ENCODE results near the gene PDLIM4. TPM values are rescaled to one million over a fixed set of nuclear protein-coding genes. Genes with fewer than 3 reads are reported as not detected.

PDLIM4 gene
- total RNA-seq, 2 donors from 2014 or later = 1.5 to 11.9 TPM

DNA sequence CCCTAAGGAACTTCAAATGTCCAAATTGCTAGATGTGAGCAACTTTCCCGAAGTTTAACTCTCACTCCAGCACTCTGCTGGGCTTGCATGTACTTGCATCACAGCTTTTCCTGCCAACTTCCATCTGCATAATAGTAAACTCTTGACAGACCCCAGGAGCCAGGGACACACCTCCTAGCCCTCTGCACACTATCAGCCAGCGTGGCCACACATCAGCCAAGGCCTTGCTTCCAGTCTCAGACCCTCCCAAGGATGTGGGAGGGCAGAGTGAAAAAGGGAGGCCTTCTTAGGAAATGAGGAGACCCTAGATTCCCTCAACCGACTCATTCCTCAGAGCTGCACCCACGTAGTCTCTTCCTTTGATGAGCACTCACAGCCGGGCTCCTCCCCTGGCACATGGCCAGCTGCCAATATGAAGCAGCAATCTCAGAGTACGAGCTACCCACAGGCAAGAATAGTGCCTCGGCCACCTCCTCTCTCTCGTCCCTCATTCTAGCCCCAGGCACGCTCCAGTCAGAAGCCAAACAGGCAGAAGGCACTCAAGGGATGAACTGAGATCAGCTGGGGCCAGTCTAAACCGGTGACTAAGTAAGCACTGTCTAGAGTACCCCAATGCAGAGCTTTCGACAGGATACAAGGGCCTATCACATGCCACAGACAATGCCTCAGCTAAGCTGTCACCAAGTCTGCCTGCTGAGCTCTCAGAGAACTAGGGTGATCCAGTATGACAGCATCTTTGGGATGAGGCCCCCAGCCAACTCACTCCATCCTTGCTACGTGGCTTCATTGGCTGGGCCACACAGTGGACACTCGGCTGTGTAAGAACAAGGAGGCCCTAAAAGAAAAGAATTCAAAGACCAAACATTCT, 32.1 kb upstream of the PDLIM4 start:
- ATAC-seq (peak; percentile 38), DNase-seq (peak; percentile 74 to 86)
- intact Hi-C loops (cut with DNase I, micrococcal nuclease) = no loop called here

DNA sequence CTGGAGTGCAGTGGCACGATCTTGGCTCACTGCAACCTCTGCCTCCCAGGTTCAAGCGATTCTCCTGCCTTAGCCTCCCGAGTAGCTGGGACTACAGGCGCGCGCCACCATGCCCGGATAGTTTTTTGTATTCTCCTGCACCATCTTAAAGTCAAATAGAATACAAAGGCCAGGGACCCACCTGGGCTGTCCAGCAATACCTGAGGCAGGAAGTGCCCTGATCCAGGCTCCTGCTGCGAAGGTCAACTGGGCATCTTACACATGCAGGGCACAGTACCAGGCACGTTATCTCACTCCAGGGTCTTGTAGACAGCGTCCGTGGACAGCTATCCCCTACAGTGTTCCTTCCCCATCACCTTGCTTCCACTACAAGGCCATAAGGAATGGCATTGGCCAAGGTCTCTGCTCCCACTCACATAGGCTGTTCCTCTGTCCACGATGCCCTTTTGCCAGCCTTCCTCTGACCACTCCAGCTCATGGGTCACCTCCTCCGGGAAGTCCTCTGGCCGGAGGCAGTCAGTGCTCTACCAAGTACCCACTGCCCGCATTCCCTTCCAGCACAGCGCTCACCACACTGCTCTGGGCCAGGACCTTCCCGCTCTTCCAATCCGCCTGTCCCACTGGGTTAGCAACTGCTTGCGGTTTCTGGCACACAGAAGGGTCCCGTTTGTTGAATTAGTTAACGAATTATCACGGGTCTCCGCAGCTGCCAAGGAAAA, 30.8 kb upstream of the PDLIM4 start:
- DNase-seq (peak; percentile 24 to 35), ATAC-seq (no peak)
- intact Hi-C loops (cut with DNase I, micrococcal nuclease) = no loop called here

DNA sequence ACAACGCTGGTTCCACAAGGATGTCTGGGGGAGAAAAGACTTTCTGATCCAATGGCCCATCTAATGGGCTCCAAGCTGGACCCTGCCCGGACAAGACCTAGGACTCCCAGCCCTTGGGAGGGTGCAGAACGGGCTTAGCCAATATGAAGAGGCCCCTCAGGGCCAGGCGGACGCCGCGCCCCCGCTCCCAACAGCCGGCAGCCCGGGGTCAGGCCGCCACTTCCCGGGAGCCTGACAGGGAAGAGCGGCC, 30.3 kb upstream of the PDLIM4 start:
- intact Hi-C loops (cut with DNase I, micrococcal nuclease) = no loop called here

DNA sequence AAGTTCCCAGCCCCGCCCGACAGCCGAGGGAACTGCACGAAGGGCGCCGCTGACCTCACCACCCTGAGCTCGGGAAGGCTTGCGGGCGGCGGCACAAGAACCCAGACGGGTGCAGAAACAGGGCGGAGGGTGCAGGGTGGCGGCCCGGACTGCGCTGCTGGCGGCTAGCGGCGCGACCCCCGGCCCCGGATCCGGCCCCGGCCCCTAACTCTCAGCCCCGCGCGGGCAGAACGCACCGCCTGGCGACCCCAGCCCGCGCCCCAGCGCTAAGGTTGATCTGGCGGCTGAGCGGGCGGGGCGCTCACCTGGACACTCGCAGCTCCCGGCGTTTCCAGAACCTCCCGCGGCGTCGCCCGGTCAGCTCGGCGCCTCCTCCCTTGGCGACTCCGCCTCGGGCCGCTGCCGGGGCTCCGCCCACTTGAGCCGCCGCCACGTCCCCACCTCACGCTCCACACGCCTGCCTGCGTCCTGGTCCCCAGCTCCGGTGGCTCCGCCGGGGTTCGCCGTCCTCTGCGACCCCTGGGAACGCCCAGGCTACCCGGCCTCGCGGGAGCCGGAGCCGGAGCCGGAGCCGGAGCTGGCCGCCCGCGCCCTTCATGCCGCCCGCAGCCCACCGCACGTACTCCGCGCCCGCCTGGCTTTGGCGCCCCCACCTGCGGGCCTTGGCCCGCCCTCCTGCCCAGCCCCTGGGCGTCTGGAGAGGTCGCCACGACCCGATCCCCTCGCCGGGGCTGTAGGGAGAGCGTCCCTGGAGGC, 29.8 kb upstream of the PDLIM4 start, which contains the start of gene P4HA2:
P4HA2 (minus strand) TSS at position 369 of the 756 bp plus-strand sequence. CDS start 9,227 bp downstream, outside the sequence.
- intact Hi-C loops (cut with DNase I, micrococcal nuclease) = no loop called here
- ATAC-seq (peak; percentile 90), DNase-seq (peak; percentile 88)

More for the DNA sequence above, 30.3 kb upstream of the PDLIM4 start:
- DNase-seq (no peak), ATAC-seq (no peak)

DNA sequence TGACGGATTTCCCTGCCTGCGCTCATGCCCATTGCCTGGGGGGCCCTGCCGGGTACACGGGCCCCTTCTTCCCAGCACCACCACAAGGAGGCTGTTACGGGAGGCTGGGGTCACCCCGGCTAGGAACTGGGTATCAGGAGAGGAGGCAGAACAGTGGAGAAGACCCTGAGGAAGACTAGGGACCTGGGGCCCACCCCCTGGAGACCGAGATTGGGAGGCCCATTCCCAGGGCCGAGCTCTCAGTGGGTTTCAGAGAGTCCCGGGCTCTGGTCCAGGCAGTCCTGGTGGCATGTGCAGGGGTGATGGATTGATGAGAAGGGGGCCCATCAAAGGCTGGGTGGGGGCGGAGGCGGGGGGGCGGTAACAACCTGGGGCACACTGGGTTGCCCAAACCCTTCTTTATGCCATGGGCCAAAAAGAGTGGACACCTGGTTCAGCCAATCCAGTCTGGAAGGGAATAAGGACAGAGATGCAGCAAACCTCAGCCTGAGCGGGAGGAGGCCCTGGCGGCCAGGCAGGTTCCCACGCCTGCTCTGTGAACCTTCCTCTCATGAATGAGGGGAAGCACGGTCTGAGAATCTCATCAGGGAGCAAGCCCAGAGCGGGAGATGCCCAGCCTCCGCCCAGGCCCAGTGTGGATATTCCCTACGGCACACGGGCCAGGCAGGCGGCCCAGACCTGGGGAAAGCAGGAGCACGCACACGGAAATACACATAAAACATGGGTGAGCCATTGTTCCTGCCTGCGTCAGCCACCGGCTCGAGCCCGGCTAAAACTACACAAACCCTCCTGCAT, 29.1 kb upstream of the PDLIM4 start:
- intact Hi-C loops (cut with DNase I, micrococcal nuclease) = no loop called here
- DNase-seq = no peak
- no peak for ATAC-seq

DNA sequence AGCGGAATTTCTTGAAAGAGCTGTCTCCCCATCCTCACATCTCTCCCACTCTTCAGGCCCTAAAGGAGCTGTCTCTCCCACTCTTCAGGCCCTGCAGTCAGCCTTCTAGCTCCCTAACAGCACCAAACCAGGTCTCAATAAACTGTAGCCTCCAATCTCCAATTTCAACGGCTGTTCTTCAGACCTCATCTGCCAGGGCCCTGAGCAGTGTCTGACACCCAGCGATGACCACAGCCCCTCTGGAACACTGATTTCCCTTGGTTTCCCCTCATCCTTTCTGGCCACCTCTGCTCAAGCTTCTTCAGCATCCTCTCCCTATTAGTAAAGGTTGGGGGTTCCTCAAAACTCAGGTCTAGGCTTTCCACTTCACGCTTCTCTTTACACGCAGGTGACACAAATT, 28.3 kb upstream of the PDLIM4 start:
- DNase-seq (no peak), ATAC-seq (no peak)
- intact Hi-C loops (cut with DNase I, micrococcal nuclease) = no loop called here

DNA sequence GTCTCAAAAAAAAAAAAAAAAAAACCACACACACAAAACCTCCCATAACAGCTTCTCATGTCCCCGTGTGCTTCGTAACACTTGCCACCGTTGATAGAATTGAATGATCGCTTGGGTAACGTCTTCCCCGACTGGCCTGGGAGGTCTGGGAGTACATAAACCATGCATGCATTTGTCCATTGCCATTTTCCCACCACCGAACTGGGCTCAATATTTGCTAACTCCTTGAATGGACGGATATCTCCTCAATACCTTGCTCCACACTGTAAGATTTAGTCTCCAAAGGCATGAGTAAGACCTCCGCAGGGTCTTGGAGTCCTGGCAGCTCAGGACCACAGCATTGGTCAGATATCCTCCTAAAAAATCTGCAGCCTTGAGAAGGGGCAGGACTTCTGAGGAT, 26.6 kb upstream of the PDLIM4 start:
- DNase-seq (no peak), ATAC-seq (no peak)
- intact Hi-C loops (cut with DNase I, micrococcal nuclease) = no loop called here

DNA sequence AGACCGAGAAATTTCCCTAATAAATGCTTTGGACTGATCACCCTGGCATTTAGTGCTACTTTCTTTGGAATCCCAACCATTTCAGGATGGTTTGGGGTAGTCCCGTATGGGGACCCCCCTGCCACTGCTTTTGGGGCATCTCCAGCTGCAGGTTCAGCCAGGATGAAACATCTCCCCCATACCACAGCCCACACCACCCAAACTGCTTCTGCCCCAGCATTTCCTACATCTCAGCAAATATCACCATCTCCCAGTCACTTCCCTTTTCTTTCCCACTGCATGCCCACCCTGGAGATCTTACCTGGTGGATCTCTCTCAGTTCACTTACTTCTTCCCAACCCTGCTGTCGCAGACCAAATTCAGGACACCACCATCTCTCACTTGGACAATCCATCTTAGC, 25.0 kb upstream of the PDLIM4 start:
- intact Hi-C loops (cut with DNase I, micrococcal nuclease) = no loop called here
- DNase-seq (no peak), ATAC-seq (no peak)

DNA sequence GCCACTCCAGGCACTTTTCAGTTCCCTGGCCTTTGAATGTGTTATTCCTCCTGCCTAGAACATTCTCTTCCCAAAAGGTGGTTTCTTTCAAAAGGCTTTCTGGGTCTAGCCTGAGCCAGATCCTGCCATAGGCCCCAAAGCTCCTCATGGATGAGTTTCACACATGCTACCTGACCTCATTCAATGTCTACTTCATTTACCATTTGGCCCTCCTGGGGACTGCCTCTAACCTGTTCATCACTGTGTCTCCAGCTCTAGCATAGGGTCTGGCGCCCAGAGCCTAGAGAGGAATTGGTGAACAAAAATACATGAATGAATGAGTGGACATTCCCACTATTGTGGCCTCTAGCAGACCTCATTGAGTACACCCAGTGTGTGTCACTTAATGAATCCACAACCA, 24.4 kb upstream of the PDLIM4 start:
- ATAC-seq (no peak), DNase-seq (no peak)
- intact Hi-C loops (cut with DNase I, micrococcal nuclease) = no loop called here

DNA sequence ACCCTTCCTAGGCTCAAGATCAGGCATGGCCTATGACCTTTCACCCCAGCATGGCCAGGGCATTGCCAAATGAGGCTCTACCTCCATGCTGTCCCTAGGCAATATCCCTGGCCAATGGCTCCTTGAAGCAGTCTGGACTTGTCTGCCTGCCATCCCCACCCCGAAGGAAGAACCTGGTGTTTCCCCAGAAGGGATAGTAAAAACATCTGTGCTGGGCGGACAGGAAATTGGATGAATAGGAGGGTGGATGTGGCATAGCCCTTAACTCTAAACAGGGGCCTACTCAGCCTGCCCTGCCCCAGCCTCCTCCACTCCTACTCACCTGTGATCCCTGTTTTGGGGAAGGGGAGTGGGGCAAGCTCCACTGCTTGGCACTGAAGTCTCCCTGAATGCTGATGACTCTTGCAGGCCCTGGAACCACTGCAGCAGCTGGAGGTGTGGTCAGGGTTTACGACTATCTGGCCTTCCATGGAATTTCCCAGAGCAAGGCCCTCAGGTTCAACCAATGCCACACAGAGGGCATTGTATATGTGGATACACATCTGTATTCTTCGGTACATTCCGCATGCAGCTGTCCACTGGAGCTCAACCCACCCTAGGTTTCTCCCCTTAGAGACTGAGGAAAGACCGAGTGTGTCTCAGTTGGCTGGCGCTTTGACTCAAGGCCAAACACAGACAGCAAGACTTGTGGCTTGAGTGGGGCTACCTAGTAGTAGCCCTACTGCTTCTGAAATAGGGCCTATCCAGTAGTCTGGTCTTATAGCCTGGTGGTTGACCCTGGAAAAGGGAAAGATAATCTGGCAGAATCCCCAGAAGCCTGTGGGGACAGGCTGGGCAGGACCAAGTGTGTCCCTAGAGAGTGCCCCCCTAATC, 23.4 kb upstream of the PDLIM4 start:
- DNase-seq (no peak), ATAC-seq (peak; percentile 35)
- intact Hi-C loops (cut with DNase I, micrococcal nuclease) = no loop called here

DNA sequence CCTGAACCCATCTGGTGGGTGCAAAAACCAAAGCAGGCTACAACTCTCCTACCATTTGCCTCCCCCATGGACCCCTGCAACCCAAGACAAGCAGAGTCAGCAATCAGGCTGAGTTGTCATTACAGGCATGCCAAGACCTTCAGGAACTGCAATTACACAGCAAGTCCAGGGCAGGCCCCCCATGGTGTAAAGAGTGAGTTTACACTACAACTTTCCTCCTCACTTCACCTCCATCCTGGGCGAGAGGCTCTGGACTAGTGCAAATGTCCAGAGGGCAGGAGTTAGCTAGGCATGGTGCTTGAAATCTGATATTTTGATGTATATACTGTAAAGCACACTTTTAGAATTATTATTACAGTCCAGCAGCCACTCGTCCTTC, 22.8 kb upstream of the PDLIM4 start:
- DNase-seq (no peak), ATAC-seq (no peak)
- intact Hi-C loops (cut with DNase I, micrococcal nuclease) = no loop called here

DNA sequence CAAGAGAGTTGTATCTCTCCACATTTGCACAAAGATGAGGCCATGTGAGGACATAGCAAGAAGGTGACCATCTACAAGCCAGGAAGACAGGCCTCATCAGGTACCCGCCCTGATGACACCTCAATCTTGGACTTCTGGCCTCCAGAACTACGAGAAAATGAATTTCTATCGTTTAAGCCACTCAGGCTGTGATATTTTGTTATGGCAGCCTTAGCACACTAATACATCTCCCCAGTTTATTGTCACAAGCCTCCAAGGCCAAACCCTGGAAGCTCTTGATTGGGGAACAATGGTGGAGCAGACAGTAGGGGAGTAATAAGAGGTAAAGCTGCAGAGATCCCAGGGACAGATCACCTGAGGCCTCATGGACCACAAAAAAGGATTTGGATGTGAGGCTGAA, 22.2 kb upstream of the PDLIM4 start:
- ATAC-seq = no peak
- DNase-seq = no peak

DNA sequence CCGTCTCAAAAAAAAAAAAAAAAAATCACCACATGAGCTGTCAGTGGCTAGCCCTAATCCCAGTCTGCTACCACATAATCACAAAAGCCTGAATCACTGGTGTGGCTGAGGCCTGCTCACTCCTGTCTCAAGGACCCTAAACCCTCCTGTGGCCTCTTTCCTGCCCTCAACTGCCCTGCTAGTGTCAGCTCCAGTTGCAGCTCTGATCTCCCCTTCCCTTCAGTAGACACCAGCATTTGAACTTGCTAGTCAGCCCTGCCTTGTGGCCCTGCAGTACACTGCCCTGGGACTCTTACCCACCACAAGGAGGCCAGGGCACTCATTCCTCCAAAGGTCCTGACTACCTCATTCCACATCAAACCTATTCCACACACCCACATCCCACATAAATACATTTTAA, 20.4 kb upstream of the PDLIM4 start:
- DNase-seq (peak in 1 of 2 donors; percentile 8), ATAC-seq (no peak)
- intact Hi-C loops (cut with DNase I, micrococcal nuclease) = no loop called here

More for the DNA sequence above, 22.2 kb upstream of the PDLIM4 start:
- intact Hi-C loops (cut with DNase I, micrococcal nuclease) = no loop called here

DNA sequence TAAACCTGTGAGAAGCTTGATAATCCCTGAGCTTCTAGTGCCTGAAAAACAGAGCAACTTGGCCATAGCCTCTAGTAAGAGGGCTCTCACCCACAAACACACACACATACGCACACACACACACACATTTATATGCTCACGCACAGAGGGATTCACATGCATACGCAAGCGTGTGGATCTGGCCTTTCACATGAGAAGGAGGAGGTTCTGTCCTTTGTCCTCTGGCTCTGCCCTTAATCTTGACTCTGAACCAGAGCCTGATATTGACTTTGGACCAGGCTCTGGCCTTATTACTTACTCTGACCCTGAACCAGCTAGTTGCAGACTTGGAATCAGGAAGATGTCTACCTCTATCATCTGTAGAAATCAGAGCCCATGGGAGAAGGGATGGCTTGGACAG, 19.8 kb upstream of the PDLIM4 start:
- ATAC-seq (peak; percentile 30), DNase-seq (peak in 1 of 2 donors; percentile 4)
- intact Hi-C loops (cut with DNase I, micrococcal nuclease) = no loop called here

DNA sequence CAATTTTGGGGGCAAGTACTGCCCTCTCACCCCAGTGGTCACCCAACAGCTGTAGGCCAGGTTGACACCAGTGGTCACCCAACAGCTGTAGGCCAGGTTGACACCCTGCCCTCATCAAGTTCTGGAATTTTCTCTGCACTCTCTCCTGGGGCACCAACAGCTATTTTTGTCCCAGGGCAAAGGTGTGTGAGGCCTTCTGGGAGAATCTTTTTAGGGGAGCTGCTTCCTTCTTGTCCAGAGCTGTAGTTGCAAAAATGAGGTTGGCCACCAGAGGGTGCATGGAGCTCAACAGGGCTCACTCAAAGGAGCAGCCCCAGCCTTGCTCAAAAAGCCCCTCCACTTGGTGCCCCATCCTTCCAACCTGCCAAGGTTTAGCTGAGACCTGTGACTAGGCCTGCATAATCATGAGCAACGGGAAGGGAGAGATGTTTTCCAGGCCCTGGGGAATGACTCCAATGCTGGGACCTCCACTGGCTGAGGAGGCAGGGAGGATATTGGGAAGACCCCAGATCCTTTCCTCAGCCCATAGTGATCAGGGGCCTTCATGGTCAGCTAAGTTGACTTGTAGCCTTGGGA, 19.2 kb upstream of the PDLIM4 start:
- peak; percentile 66 to 88 for DNase-seq

DNA sequence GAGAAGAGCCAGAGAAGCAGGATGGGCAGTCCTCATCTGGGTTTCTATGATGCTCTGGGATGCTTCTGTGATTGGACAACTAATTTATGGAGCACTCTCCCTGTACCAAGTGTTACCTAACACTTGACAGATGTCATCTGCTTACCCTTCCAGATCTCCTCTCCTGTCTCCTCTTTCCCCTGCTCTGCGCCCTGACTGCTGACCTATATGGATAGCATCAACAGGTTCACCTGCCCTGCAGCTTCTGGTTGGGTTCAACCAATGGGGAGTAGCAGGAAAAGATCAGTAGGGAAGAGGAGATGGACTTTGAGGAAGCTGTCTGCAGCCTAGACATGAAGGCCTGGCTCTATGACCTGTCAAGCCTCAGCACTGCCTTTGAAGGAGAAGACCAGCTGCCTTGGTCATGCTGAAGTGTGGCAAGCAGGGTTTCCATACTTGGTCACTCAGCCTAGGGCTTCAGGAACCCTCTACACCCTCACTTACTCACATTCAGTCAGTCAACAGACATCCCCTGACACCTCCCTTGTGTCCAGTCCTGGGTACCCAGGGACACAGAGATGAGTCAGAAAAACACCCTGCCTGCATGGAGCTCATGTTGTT, 18.5 kb upstream of the PDLIM4 start:
- intact Hi-C loops (cut with DNase I, micrococcal nuclease) = no loop called here
- DNase-seq = peak in 1 of 2 donors; percentile 13
- no peak for ATAC-seq

More for the DNA sequence above, 19.2 kb upstream of the PDLIM4 start:
- intact Hi-C loops (cut with DNase I, micrococcal nuclease) = no loop called here
- peak; percentile 84 for ATAC-seq

DNA sequence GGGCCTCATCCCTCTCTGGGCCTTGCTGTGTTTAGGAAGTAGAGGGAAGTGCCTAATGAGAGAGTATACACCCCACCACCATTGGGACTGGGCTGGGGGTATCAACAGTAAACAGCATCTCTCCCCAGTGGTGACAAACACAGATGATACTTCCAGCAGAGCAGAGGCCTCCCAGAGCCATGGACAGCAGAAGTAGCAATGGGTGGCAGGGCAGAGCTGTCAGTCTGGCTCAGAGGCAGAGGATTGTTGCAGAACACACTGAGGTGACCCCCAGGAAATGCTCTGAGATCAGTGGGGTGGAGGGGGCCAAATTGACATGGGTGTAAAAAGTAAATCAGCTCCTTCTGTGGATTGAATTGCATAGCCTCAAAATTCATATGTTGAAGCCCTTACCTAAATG, 17.7 kb upstream of the PDLIM4 start:
- DNase-seq (no peak), ATAC-seq (no peak)
- intact Hi-C loops (cut with DNase I, micrococcal nuclease) = no loop called here

All from left colon (tissue), 2 donors.